Neural cell (in vitro differentiated cells): ENCODE data around the gene TBC1D30. TPM values are rescaled to one million over a fixed set of nuclear protein-coding genes. Genes with fewer than 3 reads are reported as not detected.

Experiments used
- H2AFZ ChIP-seq: fragments of 200-600, 300-800 bp; sonication (generic), shearing (Covaris generic); 2 replicates; pipeline ENCODE4 v1.6.0; 2014; ENCODE audit warnings: low read depth, mild to moderate bottlenecking, antibody characterized with exemption, low read length, moderate library complexity
- H3F3A ChIP-seq: fragments of 200-600 bp; shearing (Covaris generic); 2 replicates; pipeline ENCODE4 v1.6.1; 2016; ENCODE audit warnings: mild to moderate bottlenecking, moderate library complexity, mixed read lengths, antibody characterized with exemption, low read length; ENCODE audit not compliant: insufficient read depth, poor library complexity, severe bottlenecking
- H3K27ac ChIP-seq: fragments of 200-600, 300-800 bp; sonication (generic), shearing (Covaris generic); 2 replicates; pipeline ENCODE4 v1.5.1; 2014; ENCODE audit warnings: mild to moderate bottlenecking, low read length, moderate library complexity
- H3K27me3 ChIP-seq: fragments of 300-800, 200-600 bp; sonication (generic), shearing (Covaris generic); 2 replicates; pipeline ENCODE4 v1.6.0; 2014; ENCODE audit warnings: mild to moderate bottlenecking, low read depth, low read length, moderate library complexity; ENCODE audit not compliant: insufficient read depth
- H3K36me3 ChIP-seq: fragments of 300-800, 200-600 bp; sonication (generic), shearing (Covaris generic); 2 replicates; pipeline ENCODE4 v1.5.1; 2014; ENCODE audit warnings: mild to moderate bottlenecking, antibody characterized with exemption, low read length, moderate library complexity; ENCODE audit not compliant: insufficient read depth
- H3K4me2 ChIP-seq: fragments of 300-800, 200-600 bp; sonication (generic), shearing (Covaris generic); 2 replicates; pipeline ENCODE4 v1.6.0; 2014; ENCODE audit warnings: mild to moderate bottlenecking, low read length
- H3K4me3 ChIP-seq: fragments of 300-800, 200-600 bp; sonication (generic), shearing (Covaris generic); 2 replicates; pipeline ENCODE4 v1.5.1; 2014; ENCODE audit warnings: mild to moderate bottlenecking, low read length, moderate library complexity
- H3K79me2 ChIP-seq: fragments of 200-600 bp; shearing (Covaris generic); replicated peaks from 2 replicates; pipeline ENCODE4 v1.6.0; 2014; ENCODE audit warnings: mild to moderate bottlenecking, low read length, moderate library complexity; ENCODE audit not compliant: insufficient read depth
- H3K9ac ChIP-seq: fragments of 300-800, 200-600 bp; sonication (generic), shearing (Covaris generic); 2 replicates; pipeline ENCODE4 v1.6.1; 2016; ENCODE audit warnings: mild to moderate bottlenecking, low read length, mixed read lengths
- H3K9me2 ChIP-seq: fragments of 200-600 bp; shearing (Covaris generic); 2 replicates; pipeline ENCODE4 v1.6.1; 2016; ENCODE audit warnings: mild to moderate bottlenecking, low read length, mixed read lengths; ENCODE audit not compliant: insufficient read depth
- H3K9me3 ChIP-seq: fragments of 200-600, 300-800 bp; sonication (generic), shearing (Covaris generic); 2 replicates; pipeline ENCODE4 v1.6.1; 2016; ENCODE audit warnings: mild to moderate bottlenecking, mixed run types, low read length, moderate library complexity, mixed read lengths
- H4K20me1 ChIP-seq: fragments of 200-600 bp; shearing (Covaris generic); 2 replicates; pipeline ENCODE4 v1.6.1; 2016; ENCODE audit warnings: mild to moderate bottlenecking, mixed run types; ENCODE audit not compliant: insufficient read depth
- CTCF ChIP-seq: fragments of 450-650 bp; IDR thresholded peaks from 2 replicates; pipeline ENCODE4 v1.5.1; 2014; ENCODE audit warnings: antibody characterized with exemption, mild to moderate bottlenecking, moderate library complexity; ENCODE audit not compliant: poor library complexity, severe bottlenecking
- EP300 ChIP-seq: fragments of 450-650 bp; conservative IDR thresholded peaks from 2 replicates; pipeline ENCODE4 v1.6.1; 2014; ENCODE audit warnings: antibody characterized with exemption, mild to moderate bottlenecking, moderate library complexity; ENCODE audit not compliant: poor library complexity, severe bottlenecking
- EZH2 ChIP-seq: fragments of 200-600, 300-800 bp; shearing (Covaris generic), sonication (generic); IDR thresholded peaks from 2 replicates; pipeline ENCODE4 v1.6.1; 2014; ENCODE audit warnings: antibody characterized with exemption, low read length, borderline replicate concordance, mild to moderate bottlenecking; ENCODE audit not compliant: insufficient read depth, poor library complexity, severe bottlenecking
- MXI1 ChIP-seq: fragments of 450-650 bp; conservative IDR thresholded peaks from 2 replicates; pipeline ENCODE4 v1.6.1; 2014; ENCODE audit warnings: antibody characterized with exemption, mild to moderate bottlenecking; ENCODE audit not compliant: poor library complexity, severe bottlenecking
- POLR2AphosphoS5 ChIP-seq: IDR thresholded peaks from 2 replicates; pipeline ENCODE4 v1.6.1; 2012
- RAD21 ChIP-seq: fragments of 450-650 bp; conservative IDR thresholded peaks from 2 replicates; pipeline ENCODE4 v1.6.1; 2014; ENCODE audit warnings: antibody characterized with exemption, mild to moderate bottlenecking, moderate library complexity
- REST ChIP-seq: IDR thresholded peaks from 2 replicates; pipeline ENCODE4 v1.6.1; 2012; ENCODE audit warnings: borderline replicate concordance
- SMC3 ChIP-seq: fragments of 450-650 bp; conservative IDR thresholded peaks from 2 replicates; pipeline ENCODE4 v1.6.1; 2014; ENCODE audit warnings: antibody characterized with exemption, mild to moderate bottlenecking, moderate library complexity; ENCODE audit not compliant: poor library complexity
- TAF1 ChIP-seq: IDR thresholded peaks from 2 replicates; pipeline ENCODE4 v1.6.1; 2012; ENCODE audit warnings: low read depth
- polyA plus RNA-seq: library from polyadenylated mRNA; depleted of rRNA; stranded (reverse); fragments of >200 nt; gene quantifications from 2 replicates; pipeline ENCODE4 v1.2.3, GENCODE V29; 2014

TBC1D30 gene
- polyA plus RNA-seq, 1 donor from 2014 or later: 17.6 TPM

DNA sequence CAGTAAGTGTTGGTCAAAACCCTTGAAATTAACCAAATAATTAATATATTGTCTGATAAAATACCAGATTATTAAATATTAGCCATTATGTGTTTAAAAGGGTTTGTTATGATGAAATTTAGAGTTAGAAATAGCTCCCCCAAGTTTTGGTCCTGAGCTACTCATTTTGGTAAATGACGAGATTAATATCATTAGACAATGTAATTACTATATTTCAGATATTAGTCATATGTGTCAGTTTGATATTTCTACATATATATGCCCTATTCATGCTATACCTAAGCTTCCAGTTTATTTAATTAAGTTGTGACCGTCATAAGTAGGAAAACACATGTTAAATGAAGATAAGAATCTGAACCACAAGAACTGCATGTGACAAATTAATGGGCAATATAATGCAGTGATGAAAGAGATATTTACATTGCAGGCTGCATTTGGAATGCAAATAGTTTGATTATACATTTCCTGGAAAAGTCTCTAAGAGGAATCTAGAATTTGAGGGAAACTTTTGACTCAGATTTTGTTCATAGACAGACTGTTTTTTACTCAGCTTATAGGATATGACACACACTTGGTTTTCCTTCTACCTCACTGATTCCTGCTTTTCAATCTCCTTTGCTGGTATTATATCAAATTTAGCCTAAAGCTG, 70.5 kb downstream of the TBC1D30 start:
- H2AFZ ChIP-seq: no peak overlapping the region
- no peaks in the 10 kb centered on the region for H3K27me3 ChIP-seq
- H3K79me2 ChIP-seq: no peaks in the 10 kb centered on the region
- H3K9me2 ChIP-seq: no peaks in the 10 kb centered on the region
- H3K36me3 ChIP-seq: no peaks in the 10 kb centered on the region
- no peak overlapping the region for H3K4me2 ChIP-seq
- no peaks in the 10 kb centered on the region for H4K20me1 ChIP-seq
- H3K9ac ChIP-seq: no peak overlapping the region
- H3K9me3 ChIP-seq: no peaks in the 10 kb centered on the region
- H3K27ac ChIP-seq: no peak overlapping the region
- H3K4me3 ChIP-seq: no peak overlapping the region
- H3F3A ChIP-seq: no peaks in the 10 kb centered on the region
- TF ChIP-seq EZH2 (no peak), SMC3 (no peak), MXI1 (no peak), POLR2AphosphoS5 (no peak), RAD21 (no peak), EP300 (no peak), TAF1 (no peak), CTCF (no peak)

DNA sequence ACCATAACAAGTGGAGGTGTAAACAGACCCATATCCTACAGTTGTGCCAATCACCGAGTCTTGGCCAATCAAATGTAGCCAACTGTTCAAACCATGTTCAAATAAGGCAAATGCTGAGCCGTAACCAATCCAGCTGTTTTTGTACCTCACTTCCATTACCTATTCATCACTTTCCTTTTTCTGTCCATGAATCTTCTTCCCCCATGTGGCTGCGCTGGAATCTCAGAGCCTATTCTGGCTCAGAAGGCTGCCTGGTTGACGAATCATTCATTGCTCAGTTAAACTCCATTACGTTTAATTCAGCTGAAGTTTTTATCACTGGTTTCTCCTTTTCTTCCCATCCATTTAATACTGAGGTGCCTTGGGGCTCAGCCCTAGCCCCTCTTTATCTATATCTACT, 71.1 kb downstream of the TBC1D30 start:
- H3K4me3 ChIP-seq: no peak overlapping the region
- H3K9me3 ChIP-seq: no peaks in the 10 kb centered on the region
- H3K79me2 ChIP-seq: no peaks in the 10 kb centered on the region
- H3K9ac ChIP-seq: no peak overlapping the region
- TF ChIP-seq TAF1 (no peak), EZH2 (no peak), EP300 (no peak), RAD21 (no peak)
- H3K4me2 ChIP-seq: no peak overlapping the region
- no peaks in the 10 kb centered on the region for H3K27me3 ChIP-seq
- H3K9me2 ChIP-seq: no peaks in the 10 kb centered on the region
- no peaks in the 10 kb centered on the region for H4K20me1 ChIP-seq
- no peak overlapping the region for H2AFZ ChIP-seq
- no peaks in the 10 kb centered on the region for H3K36me3 ChIP-seq
- H3K27ac ChIP-seq: no peak overlapping the region
- no peaks in the 10 kb centered on the region for H3F3A ChIP-seq

DNA sequence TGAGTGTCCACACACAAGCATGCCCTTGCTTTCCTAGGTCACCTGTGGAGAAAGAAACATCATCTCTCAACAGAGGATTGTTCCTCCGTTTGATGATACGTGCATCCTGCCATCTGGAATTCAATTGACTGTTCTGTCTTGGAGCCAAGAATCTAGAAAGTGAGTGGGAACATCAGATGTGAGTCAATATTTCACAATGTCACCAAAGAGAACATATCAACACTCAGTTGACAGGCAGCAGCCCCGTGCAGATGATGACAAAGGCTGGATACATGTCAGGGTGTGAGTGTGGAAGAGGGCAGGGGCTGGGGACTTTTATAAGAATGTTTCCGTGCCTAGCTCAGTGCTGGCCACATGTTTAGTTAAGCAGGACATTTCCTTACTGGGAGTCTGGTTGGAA, 76.1 kb downstream of the TBC1D30 start:
- no peak overlapping the region for H2AFZ ChIP-seq
- no peaks in the 10 kb centered on the region for H3K9me2 ChIP-seq
- no peaks in the 10 kb centered on the region for H3K79me2 ChIP-seq
- H3K27ac ChIP-seq: no peak overlapping the region
- H3K4me3 ChIP-seq: no peak overlapping the region
- H4K20me1 ChIP-seq: no peaks in the 10 kb centered on the region
- H3K9ac ChIP-seq: no peak overlapping the region
- H3K36me3 ChIP-seq: no peaks in the 10 kb centered on the region
- no peaks in the 10 kb centered on the region for H3K27me3 ChIP-seq
- H3K4me2 ChIP-seq: no peak overlapping the region
- H3F3A ChIP-seq: no peaks in the 10 kb centered on the region
- TF ChIP-seq EP300 (no peak), REST (no peak), RAD21 (no peak), POLR2AphosphoS5 (no peak), CTCF (no peak), SMC3 (no peak), EZH2 (no peak), TAF1 (no peak)
- H3K9me3 ChIP-seq: no peaks in the 10 kb centered on the region
